ENCODE data around the gene RMND1. TPM values are rescaled to one million over a fixed set of nuclear protein-coding genes. Genes with fewer than 3 reads are reported as not detected.

RMND1 gene
- total RNA-seq, 1 donor from 2014 or later, result 67.0 TPM

GRCh38 chr6:151412909-151413308 is 39.0 kb downstream of the RMND1 start:
- H3K9me3 Mint-ChIP-seq (ENCODE audit: unreplicated experiment), result peaks cover 2% of the 10 kb centered on the region
- H3K27ac Mint-ChIP-seq (ENCODE audit: unreplicated experiment), result no peak overlapping the region
- no peak for DNase-seq
- no peaks in the 10 kb centered on the region for H3K4me1 Mint-ChIP-seq (ENCODE audit: low read depth, unreplicated experiment)
- no peak overlapping the region for H3K4me3 Mint-ChIP-seq (ENCODE audit: unreplicated experiment)
- peaks cover 13% of the 10 kb centered on the region for H3K36me3 Mint-ChIP-seq (ENCODE audit: unreplicated experiment)
- TF ChIP-seq CTCF (IDR thresholded peaks at IDR 0.05; ENCODE audit: partially characterized antibody, unreplicated experiment), result no peak
- no peaks in the 10 kb centered on the region for H3K27me3 Mint-ChIP-seq (ENCODE audit: unreplicated experiment)

DNA sequence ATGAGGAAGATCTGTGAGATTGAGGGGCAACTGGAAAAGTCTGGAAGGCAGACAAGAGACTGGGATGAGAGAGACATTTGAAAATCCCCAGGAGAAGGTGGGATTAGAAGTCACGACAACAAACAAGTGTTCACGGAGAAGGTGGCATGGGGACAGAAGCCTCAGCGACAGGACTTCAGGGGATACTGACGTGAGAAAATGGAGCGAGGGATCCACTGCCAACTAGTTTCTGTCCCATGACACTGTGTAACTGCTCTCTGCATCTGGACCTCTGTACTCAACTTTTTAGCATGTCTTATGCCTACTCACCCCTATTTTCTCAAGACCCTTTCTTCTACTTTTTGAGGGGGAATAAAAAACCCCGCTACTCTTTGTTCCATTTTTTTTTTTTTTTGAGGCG is 42.2 kb downstream of the RMND1 start:
- no peak for DNase-seq
- Mint-ChIP-seq H3K27ac (ENCODE audit: unreplicated experiment) (no peak overlapping the region), H3K36me3 (ENCODE audit: unreplicated experiment) (peaks cover 12% of the 10 kb centered on the region), H3K4me3 (ENCODE audit: unreplicated experiment) (no peak overlapping the region), H3K9me3 (ENCODE audit: unreplicated experiment) (peaks cover 2% of the 10 kb centered on the region), H3K4me1 (ENCODE audit: low read depth, unreplicated experiment) (no peaks in the 10 kb centered on the region), H3K27me3 (ENCODE audit: unreplicated experiment) (no peaks in the 10 kb centered on the region)
- TF ChIP-seq CTCF (IDR thresholded peaks at IDR 0.05; ENCODE audit: partially characterized antibody, unreplicated experiment), result no peak

- no peak for DNase-seq
- H3K36me3 Mint-ChIP-seq (ENCODE audit: unreplicated experiment), result peaks cover 12% of the 10 kb centered on the region
- no peaks in the 10 kb centered on the region for H3K27me3 Mint-ChIP-seq (ENCODE audit: unreplicated experiment)
- peaks cover 2% of the 10 kb centered on the region for H3K9me3 Mint-ChIP-seq (ENCODE audit: unreplicated experiment)
- H3K4me1 Mint-ChIP-seq (ENCODE audit: low read depth, unreplicated experiment), result no peaks in the 10 kb centered on the region
- H3K4me3 Mint-ChIP-seq (ENCODE audit: unreplicated experiment), result no peak overlapping the region
- TF ChIP-seq CTCF (IDR thresholded peaks at IDR 0.05; ENCODE audit: partially characterized antibody, unreplicated experiment), result no peak
- H3K27ac Mint-ChIP-seq (ENCODE audit: unreplicated experiment), result no peak overlapping the region
Measured at GRCh38 chr6:151409260-151409659, 42.7 kb downstream of the RMND1 start.

DNA sequence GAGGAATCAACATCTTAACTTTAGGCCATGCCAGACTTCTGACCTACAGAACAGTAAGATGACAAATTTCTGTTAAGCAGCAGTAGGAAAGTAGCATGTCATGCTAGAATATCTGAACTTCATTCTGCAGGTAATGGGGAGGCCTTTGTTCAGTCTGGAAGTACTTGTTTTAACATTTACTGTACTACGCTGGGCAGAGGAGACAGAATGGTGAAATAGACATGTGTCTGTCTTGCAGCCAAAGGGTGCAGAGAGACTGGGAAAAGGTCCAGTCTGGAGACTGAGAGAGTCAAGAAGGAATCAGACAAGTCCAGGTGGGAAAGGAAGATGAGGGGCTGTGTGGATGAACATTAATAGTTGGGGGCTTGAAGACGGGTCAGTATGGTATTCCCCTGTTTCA is 43.1 kb downstream of the RMND1 start:
- Mint-ChIP-seq H3K4me3 (ENCODE audit: unreplicated experiment) (no peak overlapping the region), H3K36me3 (ENCODE audit: unreplicated experiment) (peaks cover 12% of the 10 kb centered on the region), H3K4me1 (ENCODE audit: low read depth, unreplicated experiment) (no peaks in the 10 kb centered on the region), H3K27ac (ENCODE audit: unreplicated experiment) (peak overlapping the region; percentile 14), H3K27me3 (ENCODE audit: unreplicated experiment) (no peaks in the 10 kb centered on the region), H3K9me3 (ENCODE audit: unreplicated experiment) (peaks cover 2% of the 10 kb centered on the region)
- no peak for TF ChIP-seq CTCF (IDR thresholded peaks at IDR 0.05; ENCODE audit: partially characterized antibody, unreplicated experiment)
- DNase-seq, result no peak

- TF ChIP-seq CTCF (IDR thresholded peaks at IDR 0.05; ENCODE audit: partially characterized antibody, unreplicated experiment), result no peak
- Mint-ChIP-seq H3K27me3 (ENCODE audit: unreplicated experiment) (no peaks in the 10 kb centered on the region), H3K36me3 (ENCODE audit: unreplicated experiment) (peaks cover 4% of the 10 kb centered on the region), H3K9me3 (ENCODE audit: unreplicated experiment) (peaks cover 3% of the 10 kb centered on the region), H3K4me1 (ENCODE audit: low read depth, unreplicated experiment) (peaks cover 6% of the 10 kb centered on the region), H3K27ac (ENCODE audit: unreplicated experiment) (peak overlapping the region; percentile 23), H3K4me3 (ENCODE audit: unreplicated experiment) (no peak overlapping the region)
- no peak for DNase-seq
Measured at GRCh38 chr6:151403919-151404308, 48.0 kb downstream of the RMND1 start.
